GM19193 (cell line): ENCODE measurements around the gene NTMT1.

Source experiments
- POLR2A ChIP-seq: IDR thresholded peaks from 4 replicates; pipeline ENCODE4 v1.6.1; 2011; ENCODE audit not compliant: insufficient read depth, insufficient read length; ENCODE audit errors: extremely low read depth

NTMT1 gene

GRCh38 chr9:129624168-129624759, 1.7 kb upstream of the NTMT1 start:
- no peak for TF ChIP-seq POLR2A

- no peak for TF ChIP-seq POLR2A
These were observed 1.0 kb upstream of the NTMT1 start for GRCh38 chr9:129624947-129625346.

- TF ChIP-seq POLR2A: no peak
These were observed 792 bp downstream of the NTMT1 start for GRCh38 chr9:129626625-129627284.

- no peak for TF ChIP-seq POLR2A
These were observed 1.8 kb downstream of the NTMT1 start for GRCh38 chr9:129627556-129628440.

GRCh38 chr9:129628709-129629108, 2.7 kb downstream of the NTMT1 start:
- TF ChIP-seq POLR2A: no peak

DNA sequence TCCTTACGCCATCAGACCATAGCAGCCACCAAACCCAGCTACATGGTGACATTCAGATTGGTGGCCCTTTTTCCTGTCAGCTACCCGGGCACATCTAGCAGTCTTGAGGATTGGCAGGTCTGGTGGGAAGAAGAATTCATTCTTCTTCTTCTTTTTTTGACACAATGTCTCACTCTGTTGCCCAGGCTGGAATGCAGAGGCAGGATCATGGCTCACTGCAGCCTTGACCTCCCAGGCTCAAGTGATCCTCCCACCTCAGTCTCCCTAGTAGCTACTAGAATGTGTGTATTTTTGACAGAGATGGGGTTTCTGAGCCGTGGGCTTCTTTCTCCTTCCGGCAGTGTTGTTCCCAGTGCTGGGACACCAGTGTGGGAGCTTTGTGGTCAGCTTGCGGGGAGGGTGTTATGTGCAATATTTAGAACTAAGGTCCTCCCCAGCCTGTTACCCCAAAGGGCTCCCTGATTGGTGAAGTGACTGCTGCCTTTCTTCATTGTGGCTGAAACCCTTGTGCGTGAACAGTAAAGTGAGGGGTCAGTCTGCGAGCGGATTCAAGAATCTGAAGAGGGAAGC, 3.4 kb downstream of the NTMT1 start:
- no peak for TF ChIP-seq POLR2A

DNA sequence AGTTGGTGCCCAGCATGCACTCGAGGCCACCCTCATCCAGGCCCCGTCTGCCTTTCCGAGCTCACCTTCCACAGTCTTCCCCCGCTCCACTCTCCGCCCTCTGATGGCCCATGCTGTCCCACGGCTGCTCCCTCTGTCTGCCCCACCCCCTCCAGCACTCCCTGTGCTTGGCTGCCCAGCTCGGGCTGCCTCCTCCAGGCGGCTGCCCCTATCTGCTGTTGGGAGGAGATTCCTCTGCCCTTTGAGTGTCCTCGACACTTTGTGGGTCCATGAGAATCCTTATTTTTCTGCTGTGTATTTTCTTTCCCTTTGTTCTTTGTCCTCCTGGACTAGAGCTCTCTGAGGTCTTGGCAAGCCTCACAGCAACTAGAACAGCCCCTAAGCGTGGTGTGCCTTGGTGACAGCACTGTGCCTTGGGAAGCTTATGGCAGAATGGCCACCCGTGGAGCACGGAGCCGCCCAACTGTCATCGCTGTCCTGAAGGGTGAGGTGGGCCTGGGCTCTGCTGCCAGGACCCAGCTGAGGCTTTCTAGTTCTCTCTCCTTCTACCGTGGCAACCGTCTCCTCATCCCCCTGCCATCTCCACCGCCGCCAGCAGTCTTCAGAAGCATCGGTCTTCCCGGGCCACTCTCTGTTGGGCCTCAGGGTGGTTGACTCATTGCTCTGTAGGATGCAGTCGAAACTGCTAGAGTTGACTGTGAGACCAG, 5.2 kb downstream of the NTMT1 start:
- TF ChIP-seq POLR2A: no peak

DNA sequence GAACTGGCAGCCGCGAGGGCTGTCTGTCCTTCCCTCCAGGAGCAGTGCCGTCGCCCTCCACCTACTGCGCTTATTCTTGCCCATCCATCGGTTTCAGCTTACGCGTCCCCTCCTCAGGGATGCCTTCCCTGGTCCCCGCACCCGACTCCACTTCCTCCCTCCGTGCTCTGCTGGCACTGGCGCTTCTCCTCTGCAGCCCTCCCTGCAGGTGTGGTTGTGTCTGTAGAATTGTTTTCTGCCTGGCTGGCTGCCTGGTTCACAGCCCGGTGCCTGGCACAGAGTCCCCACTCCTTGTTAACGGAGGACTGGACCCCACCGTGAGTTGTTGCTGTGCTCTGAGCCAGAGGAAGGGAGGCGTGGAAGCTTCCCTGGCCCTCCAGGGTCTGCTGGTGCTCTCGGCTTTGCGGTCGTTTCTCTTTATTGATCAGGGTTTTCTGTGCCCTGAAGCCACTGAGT, 5.7 kb downstream of the NTMT1 start:
- no peak for TF ChIP-seq POLR2A

GRCh38 chr9:129632460-129632859, 6.5 kb downstream of the NTMT1 start:
- no peak for TF ChIP-seq POLR2A

GRCh38 chr9:129633207-129633606, 7.2 kb downstream of the NTMT1 start:
- no peak for TF ChIP-seq POLR2A

- TF ChIP-seq POLR2A: peak; percentile 14
These were observed 7.9 kb downstream of the NTMT1 start for GRCh38 chr9:129633848-129634247.

DNA sequence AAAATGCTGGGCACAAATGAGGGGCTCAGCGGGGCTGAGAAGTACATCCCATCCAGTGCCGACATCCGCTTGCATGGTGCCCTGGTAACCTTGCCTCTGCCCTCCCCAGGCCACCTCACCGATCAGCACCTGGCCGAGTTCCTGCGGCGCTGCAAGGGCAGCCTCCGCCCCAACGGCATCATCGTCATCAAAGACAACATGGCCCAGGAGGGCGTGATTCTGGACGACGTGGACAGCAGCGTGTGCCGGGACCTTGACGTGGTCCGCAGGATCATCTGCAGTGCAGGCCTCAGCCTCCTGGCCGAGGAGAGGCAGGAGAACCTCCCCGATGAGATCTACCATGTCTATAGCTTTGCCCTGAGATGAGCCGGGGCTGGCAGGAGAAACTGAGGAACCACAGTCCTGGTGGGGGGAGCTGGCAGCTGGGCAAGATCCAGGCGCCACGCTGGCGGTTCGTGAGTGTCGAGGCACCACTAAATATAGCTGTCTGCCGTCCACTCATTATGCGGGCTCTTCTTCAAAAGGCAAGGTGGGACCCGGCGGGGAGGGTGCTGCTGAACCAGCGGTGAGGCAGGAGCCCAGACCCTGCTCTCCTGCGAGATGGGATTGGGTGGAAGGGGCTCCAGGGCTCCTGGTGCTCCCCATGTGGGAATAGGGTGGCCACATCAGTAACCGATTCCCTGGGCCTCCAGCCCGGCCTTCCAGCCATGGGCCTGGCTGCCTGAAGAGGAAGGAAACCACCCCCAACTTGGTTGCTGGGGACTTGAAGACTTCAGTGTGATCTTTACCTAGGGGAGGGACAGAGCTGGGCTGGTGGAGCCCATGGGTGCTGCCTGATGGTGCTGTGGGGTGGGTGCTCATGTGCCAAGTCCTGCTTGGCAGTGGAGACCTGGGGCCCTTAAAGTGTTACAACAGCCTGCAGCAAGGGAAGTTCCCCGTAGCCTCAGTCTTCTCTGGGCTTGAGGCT, 9.4 kb downstream of the NTMT1 start:
- TF ChIP-seq POLR2A: no peak

- TF ChIP-seq POLR2A: no peak
These were observed 11.1 kb downstream of the NTMT1 start for GRCh38 chr9:129637102-129637501.
